22Rv1 (cell line): ENCODE results near the gene ZNF425.

ENCODE experiments used
- ZFX ChIP-seq: fragments of 450-650 bp; IDR thresholded peaks from 2 replicates; pipeline ENCODE4 v1.6.1; 2017; ENCODE audit warnings: antibody characterized with exemption, borderline replicate concordance
- TF ChIP-seq, protein P1 (sequence below): fragments of 450-650 bp; IDR thresholded peaks from 2 replicates; pipeline ENCODE4 v1.5.1; 2017; ENCODE audit warnings: mild to moderate bottlenecking

DNA sequence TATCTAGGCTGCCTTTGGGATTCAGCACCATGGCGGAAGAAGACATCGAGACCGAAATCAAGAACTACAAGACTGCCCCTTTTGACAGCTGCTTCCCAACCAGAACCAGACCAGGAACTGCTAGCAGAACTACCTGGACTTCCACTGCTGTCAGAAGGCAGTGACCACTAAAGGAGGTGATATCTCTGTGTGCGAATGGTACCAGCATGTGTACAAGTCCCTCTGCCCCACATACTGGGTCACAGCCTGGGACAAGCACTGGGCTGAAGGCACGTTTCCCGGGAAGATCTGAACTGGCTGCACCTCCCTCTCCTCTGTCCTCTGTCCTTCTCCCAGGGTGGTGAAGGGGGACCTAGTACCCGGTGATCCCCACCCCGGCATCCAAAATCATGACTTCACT, 72.2 kb downstream of the ZNF425 start:
- TF ChIP-seq, protein P1, sequence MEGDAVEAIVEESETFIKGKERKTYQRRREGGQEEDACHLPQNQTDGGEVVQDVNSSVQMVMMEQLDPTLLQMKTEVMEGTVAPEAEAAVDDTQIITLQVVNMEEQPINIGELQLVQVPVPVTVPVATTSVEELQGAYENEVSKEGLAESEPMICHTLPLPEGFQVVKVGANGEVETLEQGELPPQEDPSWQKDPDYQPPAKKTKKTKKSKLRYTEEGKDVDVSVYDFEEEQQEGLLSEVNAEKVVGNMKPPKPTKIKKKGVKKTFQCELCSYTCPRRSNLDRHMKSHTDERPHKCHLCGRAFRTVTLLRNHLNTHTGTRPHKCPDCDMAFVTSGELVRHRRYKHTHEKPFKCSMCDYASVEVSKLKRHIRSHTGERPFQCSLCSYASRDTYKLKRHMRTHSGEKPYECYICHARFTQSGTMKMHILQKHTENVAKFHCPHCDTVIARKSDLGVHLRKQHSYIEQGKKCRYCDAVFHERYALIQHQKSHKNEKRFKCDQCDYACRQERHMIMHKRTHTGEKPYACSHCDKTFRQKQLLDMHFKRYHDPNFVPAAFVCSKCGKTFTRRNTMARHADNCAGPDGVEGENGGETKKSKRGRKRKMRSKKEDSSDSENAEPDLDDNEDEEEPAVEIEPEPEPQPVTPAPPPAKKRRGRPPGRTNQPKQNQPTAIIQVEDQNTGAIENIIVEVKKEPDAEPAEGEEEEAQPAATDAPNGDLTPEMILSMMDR: no peak
- TF ChIP-seq ZFX: no peak
